ENCODE data around the gene LNPEP.
A peak's percentile ranks its signal among the peaks of the same experiment; 100 is the strongest.

Gene LNPEP

DNA sequence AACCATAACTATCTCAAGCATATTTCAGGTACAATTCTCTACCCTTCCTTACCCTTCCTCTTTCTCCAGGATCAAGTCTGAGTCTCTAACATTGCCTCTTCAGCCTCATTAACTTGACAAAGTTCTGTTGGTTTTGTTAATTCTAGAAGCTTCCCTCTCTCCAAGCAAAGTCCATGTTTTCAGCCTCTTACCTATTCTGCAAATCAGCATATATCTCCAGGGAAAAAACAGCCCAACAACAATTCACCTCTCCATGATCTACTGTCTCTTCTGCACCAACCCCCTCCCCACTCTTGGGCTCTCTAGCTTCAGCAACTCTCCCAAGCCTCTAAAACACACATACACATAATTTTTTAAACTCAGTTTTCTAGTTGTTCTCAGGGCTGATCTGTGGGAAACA, 134.4 kb downstream of the LNPEP start:
- Histone ChIP-seq H3K27me3 (no peaks in the 10 kb centered on the region), H3K36me3 (no peaks in the 10 kb centered on the region), H3K4me3 (no peak overlapping the region), H3K27ac (peak overlapping the region; percentile 22 to 40), H3K4me1 (peaks cover 0 to 12% (median 0%) of the 10 kb centered on the region in 4 donors), H3K9me3 (no peaks in the 10 kb centered on the region)
- TF ChIP-seq, protein P1, sequence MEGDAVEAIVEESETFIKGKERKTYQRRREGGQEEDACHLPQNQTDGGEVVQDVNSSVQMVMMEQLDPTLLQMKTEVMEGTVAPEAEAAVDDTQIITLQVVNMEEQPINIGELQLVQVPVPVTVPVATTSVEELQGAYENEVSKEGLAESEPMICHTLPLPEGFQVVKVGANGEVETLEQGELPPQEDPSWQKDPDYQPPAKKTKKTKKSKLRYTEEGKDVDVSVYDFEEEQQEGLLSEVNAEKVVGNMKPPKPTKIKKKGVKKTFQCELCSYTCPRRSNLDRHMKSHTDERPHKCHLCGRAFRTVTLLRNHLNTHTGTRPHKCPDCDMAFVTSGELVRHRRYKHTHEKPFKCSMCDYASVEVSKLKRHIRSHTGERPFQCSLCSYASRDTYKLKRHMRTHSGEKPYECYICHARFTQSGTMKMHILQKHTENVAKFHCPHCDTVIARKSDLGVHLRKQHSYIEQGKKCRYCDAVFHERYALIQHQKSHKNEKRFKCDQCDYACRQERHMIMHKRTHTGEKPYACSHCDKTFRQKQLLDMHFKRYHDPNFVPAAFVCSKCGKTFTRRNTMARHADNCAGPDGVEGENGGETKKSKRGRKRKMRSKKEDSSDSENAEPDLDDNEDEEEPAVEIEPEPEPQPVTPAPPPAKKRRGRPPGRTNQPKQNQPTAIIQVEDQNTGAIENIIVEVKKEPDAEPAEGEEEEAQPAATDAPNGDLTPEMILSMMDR (IDR thresholded peaks at IDR 0.05): no peak
- no peak for DNase-seq
- intact Hi-C loops (cut with DNase I; ENCODE audit: low total_unique reads): no loop called here

DNA sequence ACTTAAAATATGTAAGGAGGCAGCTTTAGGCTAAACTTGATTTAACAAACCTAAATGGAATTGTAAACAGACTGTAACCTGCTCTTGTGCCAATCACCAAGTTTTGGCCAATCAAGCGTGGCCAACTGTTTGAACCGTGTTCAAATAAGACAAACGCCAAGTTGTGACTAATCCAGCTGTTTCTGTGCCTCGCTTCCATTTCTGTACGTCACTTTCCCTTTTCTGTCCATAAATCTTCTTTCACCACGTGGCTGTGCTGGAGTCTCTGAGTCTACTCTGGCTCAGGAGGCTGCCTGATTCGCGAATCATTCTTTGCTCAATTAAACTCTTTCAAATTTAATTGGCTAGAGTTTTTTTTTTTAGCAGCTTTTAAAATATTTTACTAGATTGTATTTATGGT, 135.2 kb downstream of the LNPEP start:
- DNase-seq: peak in 1 of 2 donors; percentile 29
- Histone ChIP-seq H3K9me3 (no peaks in the 10 kb centered on the region), H3K4me1 (peaks cover 0 to 12% (median 0%) of the 10 kb centered on the region in 4 donors), H3K27ac (peak overlapping the region; percentile 22 to 40), H3K4me3 (no peak overlapping the region), H3K36me3 (no peaks in the 10 kb centered on the region), H3K27me3 (no peaks in the 10 kb centered on the region)
- intact Hi-C loops (cut with DNase I; ENCODE audit: low total_unique reads): no loop called here
- TF ChIP-seq, protein P1 (IDR thresholded peaks at IDR 0.05): no peak

DNA sequence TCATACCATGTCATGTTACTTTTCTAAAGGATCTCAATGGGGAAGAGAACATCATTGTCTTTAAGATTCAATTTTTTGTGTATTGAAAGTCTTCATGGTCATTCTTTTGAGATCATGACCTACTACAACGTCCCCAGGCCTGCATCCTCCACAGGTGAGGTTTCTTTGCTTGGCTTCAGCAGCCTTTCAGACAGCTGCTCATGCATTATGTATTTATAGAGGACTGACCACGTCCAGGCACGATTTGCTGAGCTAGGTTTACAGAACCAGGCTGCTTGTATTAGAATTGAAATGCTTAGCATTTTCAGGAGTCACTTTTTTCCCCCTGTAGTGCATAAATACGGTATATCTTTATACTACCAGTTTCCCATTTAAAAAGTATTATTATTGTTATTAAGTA, 136.1 kb downstream of the LNPEP start:
- TF ChIP-seq, protein P1 (IDR thresholded peaks at IDR 0.05): no peak
- Histone ChIP-seq H3K27me3 (no peaks in the 10 kb centered on the region), H3K9me3 (no peaks in the 10 kb centered on the region), H3K4me3 (no peak overlapping the region), H3K4me1 (peaks cover 0 to 12% (median 0%) of the 10 kb centered on the region in 4 donors), H3K36me3 (no peaks in the 10 kb centered on the region), H3K27ac (no peak overlapping the region)
- DNase-seq: no peak
- intact Hi-C loops (cut with DNase I; ENCODE audit: low total_unique reads): no loop called here

DNA sequence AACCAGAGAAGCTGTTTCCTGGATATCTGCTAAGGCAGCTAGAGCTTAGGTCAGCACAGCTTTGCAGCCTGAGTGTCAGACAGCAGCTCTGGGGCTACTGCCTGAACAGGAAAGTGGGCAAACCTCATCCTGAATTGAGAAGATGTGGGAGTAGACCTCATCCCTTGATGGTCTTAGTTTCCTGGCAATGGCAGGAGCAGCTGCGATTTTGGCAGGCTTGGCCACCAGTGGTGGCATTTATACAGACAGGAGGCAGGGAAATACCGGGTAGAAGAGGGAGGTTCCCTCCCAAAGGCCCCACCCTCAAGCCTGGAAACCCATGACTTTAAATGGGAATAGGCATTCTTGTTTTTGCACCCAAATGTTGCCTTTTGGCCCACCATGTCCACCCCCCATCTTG, 136.8 kb downstream of the LNPEP start:
- TF ChIP-seq, protein P1 (IDR thresholded peaks at IDR 0.05): no peak

DNA sequence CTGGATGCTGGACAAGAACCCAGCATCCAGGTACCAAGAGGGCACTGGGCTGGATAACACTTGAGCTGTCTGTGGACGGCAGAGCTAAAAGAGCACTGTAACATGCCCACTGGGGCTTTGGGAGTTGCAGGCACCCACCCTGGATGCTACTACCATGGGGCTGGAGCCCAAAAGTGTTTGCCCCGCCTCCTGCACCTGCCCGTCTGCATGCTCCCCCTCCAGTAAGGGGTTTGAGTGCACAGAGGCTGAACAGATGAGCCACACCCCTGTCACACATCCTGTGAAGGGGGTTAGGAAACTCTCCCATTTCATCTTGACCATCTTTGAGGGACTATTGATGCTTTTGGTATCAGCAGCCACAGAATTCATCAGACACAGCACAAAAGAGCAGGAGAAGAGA, 137.5 kb downstream of the LNPEP start:
- H3K4me3 ChIP-seq: no peak overlapping the region
- H3K4me1 ChIP-seq: peaks cover 0 to 12% (median 0%) of the 10 kb centered on the region in 4 donors
- no peak for DNase-seq
- intact Hi-C loops (cut with DNase I; ENCODE audit: low total_unique reads): no loop called here
- no peaks in the 10 kb centered on the region for H3K9me3 ChIP-seq
- H3K36me3 ChIP-seq: no peaks in the 10 kb centered on the region
- no peaks in the 10 kb centered on the region for H3K27me3 ChIP-seq
- TF ChIP-seq, protein P1 (IDR thresholded peaks at IDR 0.05): no peak
- H3K27ac ChIP-seq: no peak overlapping the region

More for the DNA sequence above, 136.8 kb downstream of the LNPEP start:
- no peak overlapping the region for H3K4me3 ChIP-seq
- intact Hi-C loops (cut with DNase I; ENCODE audit: low total_unique reads): no loop called here
- no peak for DNase-seq
- H3K27ac ChIP-seq: no peak overlapping the region
- no peaks in the 10 kb centered on the region for H3K9me3 ChIP-seq
- peaks cover 0 to 12% (median 0%) of the 10 kb centered on the region in 4 donors for H3K4me1 ChIP-seq
- no peaks in the 10 kb centered on the region for H3K36me3 ChIP-seq
- H3K27me3 ChIP-seq: no peaks in the 10 kb centered on the region
